Right lobe of liver (tissue), 6 donors: ENCODE measurements around the gene IRF1. TPM values are rescaled to one million over a fixed set of nuclear protein-coding genes. Genes with fewer than 3 reads are reported as not detected.

Experiments
- ATAC-seq, 4 donors: fragments of 200-7000 bp; cut with Tn5 transposase; one replicate each; pipeline ENCODE4 v1.9.1; 2020; ENCODE audit warnings: mild to moderate bottlenecking in 4 of 4, moderate library complexity in 4 of 4
- DNase-seq, 3 donors: peaks; one replicate each; pipeline ENCODE4 v3.0.0-alpha.2; 2020
- H3K27ac ChIP-seq, 3 donors: fragments of 200-600 bp; one replicate each; pipeline ENCODE4 v1.8.0; 2022
- H3K27me3 ChIP-seq, 2 donors: fragments of 200-600 bp; one replicate each; pipeline ENCODE4 v1.8.0; 2022
- H3K36me3 ChIP-seq, 4 donors: fragments of 200-600 bp; sonication (generic) in 1 of 4; one replicate each; pipeline versions ENCODE4 v1.5.1 to v1.8.0; 2017 to 2022; ENCODE audit warnings: control low read depth in 1 of 4
- H3K4me1 ChIP-seq, 4 donors: fragments of 200-600 bp; sonication (generic) in 1 of 4; one replicate each; pipeline versions ENCODE4 v1.5.1 to v1.8.0; 2017 to 2022; ENCODE audit warnings: control low read depth in 1 of 4
- H3K4me3 ChIP-seq, 3 donors: fragments of 200-600 bp; one replicate each; pipeline ENCODE4 v1.8.0; 2022
- H3K9me3 ChIP-seq, 4 donors: fragments of 200-600 bp; sonication (generic) in 1 of 4; one replicate each; pipeline versions ENCODE4 v1.5.1 to v1.8.0; 2017 to 2022; ENCODE audit warnings: control low read depth in 1 of 4
- POLR2A ChIP-seq: fragments of 450-650 bp; IDR thresholded peaks from one replicate; pipeline ENCODE4 v1.6.1; 2017; ENCODE audit warnings: antibody characterized with exemption, mild to moderate bottlenecking
- WGBS: methylation state at CpG from one replicate; pipeline ENCODE4 v1.1.6; 2018; ENCODE audit warnings: low coverage, low lambda C conversion rate; ENCODE audit not compliant: insufficient coverage; ENCODE audit errors: missing lambda C conversion rate; 5-methylcytosine and 5-hydroxymethylcytosine counted together
- intact Hi-C, 2 donors: fragments of 100-400 bp; cut with DNase I; formaldehyde crosslinking; loops; one replicate each; pipeline versions ENCODE4 v1.11.2 to v1.14.1; 2022
- total RNA-seq, 6 experiments: library from RNA; depleted of rRNA in 2 of 6; stranded (reverse); fragments of >200 nt in 2 of 6; fragmentation: NEBNext Ultra II Directional in 3 of 6; extraction: Animal tissue kit (Norgen Biotek cat#: 25700) in 3 of 6; gene quantifications; one replicate each; pipeline versions ENCODE4 v1.1.0 to v1.2.4, GENCODE V29; 2016 to 2023
- TF ChIP-seq, protein P1 (sequence below), 4 donors: fragments of 200-600 bp in 3 of 4; fragments of 450-650 bp in 1 of 4; IDR thresholded peaks; one replicate each; pipeline versions ENCODE4 v1.5.1 to v1.8.0; 2016 to 2022; ENCODE audit warnings: antibody characterized with exemption in 4 of 4, mild to moderate bottlenecking in 2 of 4
- donor health status: DM: no; HTN: yes; CAD: no.
- donor health status: DM: no; HTN: no; CAD: no.
- donor health status: DM: no; HTN: no; CAD: no.
- donor health status: DM: no; HTN: yes; CAD: no.
- donor health status: DM: no; HTN: yes; CAD: no.

Gene IRF1
- total RNA-seq, 6 experiments from 2014 or later = 23.9 to 38.3 (median 30.2) TPM

DNA sequence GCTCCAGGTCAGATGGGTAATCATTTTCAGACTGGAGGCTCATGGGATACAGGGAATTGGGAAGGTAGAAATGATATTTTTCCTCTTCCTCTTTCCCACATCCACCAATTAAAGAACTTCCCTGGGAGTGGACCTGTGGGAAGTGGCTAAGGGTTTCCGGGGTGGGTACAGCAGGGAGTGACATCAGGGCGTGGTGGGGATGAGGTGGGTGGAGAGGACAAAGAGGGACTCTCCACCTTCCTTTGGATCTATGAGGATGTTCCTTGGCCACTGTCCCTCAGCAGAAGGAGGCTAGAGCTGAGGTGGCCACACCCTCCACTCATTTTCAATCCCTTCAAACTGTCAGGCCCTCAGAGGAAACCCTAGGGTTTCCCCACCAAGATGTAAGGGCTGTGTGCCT lies 54.7 kb downstream of the IRF1 start:
- peak in 1 of 3 donors; percentile 35 for DNase-seq
- no peaks in the 10 kb centered on the region for H3K9me3 ChIP-seq
- WGBS = 66% methylated on average over 2 of the region's 2 CpGs
- ATAC-seq = no peak
- no peaks in the 10 kb centered on the region for H3K36me3 ChIP-seq
- intact Hi-C loops = no loop called here
- no peak overlapping the region for H3K4me3 ChIP-seq
- peak overlapping the region in 1 of 3 donors; percentile 54 for H3K27ac ChIP-seq
- H3K4me1 ChIP-seq = peaks cover 0 to 32% (median 6%) of the 10 kb centered on the region in 4 donors
- no peak for TF ChIP-seq POLR2A
- TF ChIP-seq, protein P1, sequence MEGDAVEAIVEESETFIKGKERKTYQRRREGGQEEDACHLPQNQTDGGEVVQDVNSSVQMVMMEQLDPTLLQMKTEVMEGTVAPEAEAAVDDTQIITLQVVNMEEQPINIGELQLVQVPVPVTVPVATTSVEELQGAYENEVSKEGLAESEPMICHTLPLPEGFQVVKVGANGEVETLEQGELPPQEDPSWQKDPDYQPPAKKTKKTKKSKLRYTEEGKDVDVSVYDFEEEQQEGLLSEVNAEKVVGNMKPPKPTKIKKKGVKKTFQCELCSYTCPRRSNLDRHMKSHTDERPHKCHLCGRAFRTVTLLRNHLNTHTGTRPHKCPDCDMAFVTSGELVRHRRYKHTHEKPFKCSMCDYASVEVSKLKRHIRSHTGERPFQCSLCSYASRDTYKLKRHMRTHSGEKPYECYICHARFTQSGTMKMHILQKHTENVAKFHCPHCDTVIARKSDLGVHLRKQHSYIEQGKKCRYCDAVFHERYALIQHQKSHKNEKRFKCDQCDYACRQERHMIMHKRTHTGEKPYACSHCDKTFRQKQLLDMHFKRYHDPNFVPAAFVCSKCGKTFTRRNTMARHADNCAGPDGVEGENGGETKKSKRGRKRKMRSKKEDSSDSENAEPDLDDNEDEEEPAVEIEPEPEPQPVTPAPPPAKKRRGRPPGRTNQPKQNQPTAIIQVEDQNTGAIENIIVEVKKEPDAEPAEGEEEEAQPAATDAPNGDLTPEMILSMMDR (IDR thresholded peaks at IDR 0.05) = no peak
- no peaks in the 10 kb centered on the region for H3K27me3 ChIP-seq

DNA sequence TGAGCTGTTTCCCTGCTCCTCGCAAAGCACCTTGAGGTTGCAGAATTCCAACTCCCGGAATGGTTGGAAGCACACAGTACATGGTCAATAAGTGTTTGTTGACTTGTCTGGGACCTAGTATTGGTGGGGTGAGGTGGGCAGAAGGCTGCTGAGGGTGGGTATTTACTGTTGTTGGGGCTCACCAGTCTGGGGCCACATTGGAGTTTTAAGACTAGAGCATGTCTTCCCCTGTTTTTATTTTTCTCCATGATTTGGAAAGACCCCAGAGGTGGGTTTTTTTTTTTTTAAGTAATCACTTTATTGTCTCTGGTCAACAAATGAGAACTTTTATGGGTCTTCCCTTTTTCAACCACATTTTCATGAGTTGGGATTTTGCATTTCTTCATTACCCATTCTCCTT lies 55.1 kb downstream of the IRF1 start:
- WGBS = 46% methylated on average over 2 of the region's 2 CpGs
- H3K27ac ChIP-seq = peak overlapping the region in 2 of 3 donors; percentile 54 to 62
- peak in 1 of 4 donors; percentile 28 for ATAC-seq

DNA sequence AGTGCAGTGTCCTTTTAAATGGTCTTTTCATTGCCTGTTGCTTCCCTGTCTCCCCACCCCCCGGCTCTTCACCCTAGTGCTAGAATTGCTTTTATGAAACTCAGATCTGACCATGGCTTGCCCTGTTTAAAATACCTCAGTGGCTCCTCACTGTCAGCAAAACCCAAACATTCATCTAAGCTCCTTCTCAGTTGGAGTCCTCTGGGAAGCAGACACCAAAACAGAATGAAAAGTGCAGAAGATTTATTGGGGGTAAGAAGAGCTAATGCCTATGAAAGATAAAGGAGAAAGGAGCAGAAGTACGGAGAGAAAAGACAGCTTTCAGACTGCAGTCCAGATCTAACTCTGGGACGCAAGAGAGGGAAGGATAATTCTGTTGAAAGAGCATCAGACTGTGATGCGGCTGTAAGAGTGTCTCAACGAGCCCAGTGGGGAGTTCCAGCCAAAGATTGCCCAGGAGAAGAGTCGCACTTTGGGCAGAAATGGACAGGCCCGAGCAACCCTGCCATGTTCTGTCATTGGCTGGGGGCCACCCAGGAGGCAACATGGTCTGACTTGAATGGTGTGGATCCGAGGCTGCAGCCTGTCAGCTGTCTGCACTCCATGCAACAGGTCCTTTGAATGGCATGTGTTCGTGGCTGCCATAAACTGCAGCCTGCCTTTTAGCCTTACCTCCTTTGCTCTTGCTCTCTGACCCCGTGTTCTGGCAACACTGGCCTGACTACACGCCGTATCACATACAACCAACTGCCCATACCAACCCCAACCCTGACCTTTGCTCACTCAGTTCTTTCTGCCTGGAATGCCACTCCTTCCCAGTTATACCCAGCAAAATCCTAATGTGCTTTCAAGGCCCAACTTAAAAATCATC lies 55.9 kb downstream of the IRF1 start:
- H3K27me3 ChIP-seq = no peaks in the 10 kb centered on the region
- H3K9me3 ChIP-seq = no peaks in the 10 kb centered on the region
- H3K27ac ChIP-seq = peak overlapping the region in 2 of 3 donors; percentile 54 to 62
- 43% methylated on average over 8 of the region's 12 CpGs for WGBS
- peaks cover 0 to 37% (median 7%) of the 10 kb centered on the region in 4 donors for H3K4me1 ChIP-seq
- intact Hi-C loops = no loop called here
- no peaks in the 10 kb centered on the region for H3K36me3 ChIP-seq
- TF ChIP-seq, protein P1 (IDR thresholded peaks at IDR 0.05) = no peak
- TF ChIP-seq POLR2A = no peak
- ATAC-seq (peak; percentile 10 to 96 (median 88)), DNase-seq (peak in 1 of 3 donors; percentile 77)
- no peak overlapping the region for H3K4me3 ChIP-seq

More for the DNA sequence above, 55.1 kb downstream of the IRF1 start:
- no peaks in the 10 kb centered on the region for H3K9me3 ChIP-seq
- no peaks in the 10 kb centered on the region for H3K36me3 ChIP-seq
- intact Hi-C loops = no loop called here
- peaks cover 0 to 32% (median 6%) of the 10 kb centered on the region in 4 donors for H3K4me1 ChIP-seq
- H3K27me3 ChIP-seq = no peaks in the 10 kb centered on the region
- H3K4me3 ChIP-seq = no peak overlapping the region
- TF ChIP-seq, protein P1 (IDR thresholded peaks at IDR 0.05) = no peak
- TF ChIP-seq POLR2A = no peak
- peak in 1 of 3 donors; percentile 31 for DNase-seq

DNA sequence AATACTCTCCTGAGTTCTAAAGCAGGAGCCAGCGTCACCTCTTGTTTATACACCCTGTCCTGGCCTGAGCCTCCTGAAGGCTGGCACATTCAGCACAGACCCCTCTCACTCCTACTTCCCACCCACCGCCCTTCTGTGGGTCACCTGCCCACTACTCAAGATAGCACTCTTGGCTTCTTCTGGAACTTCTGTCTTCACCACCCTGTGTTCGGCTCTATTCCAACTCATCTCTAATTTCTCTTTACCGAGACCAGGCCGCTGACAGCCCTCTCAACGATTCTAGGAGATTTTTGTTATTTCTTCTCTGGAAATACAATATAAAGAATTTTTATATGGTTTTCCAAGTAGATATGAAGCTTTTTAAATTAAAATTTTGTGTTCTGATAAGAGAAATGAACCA lies 57.4 kb downstream of the IRF1 start:
- Histone ChIP-seq H3K4me3 (no peak overlapping the region), H3K27ac (no peak overlapping the region), H3K36me3 (no peaks in the 10 kb centered on the region), H3K4me1 (peaks cover 0 to 52% (median 15%) of the 10 kb centered on the region in 4 donors), H3K9me3 (no peaks in the 10 kb centered on the region), H3K27me3 (no peaks in the 10 kb centered on the region)
- WGBS = 93% methylated on average over 6 of the region's 6 CpGs
- TF ChIP-seq, protein P1 (IDR thresholded peaks at IDR 0.05) = no peak
- TF ChIP-seq POLR2A = no peak
- ATAC-seq = no peak
- intact Hi-C loops = no loop called here
- peak in 1 of 3 donors; percentile 28 for DNase-seq
